ENCODE results near the gene NECTIN4. TPM values are rescaled to one million over a fixed set of nuclear protein-coding genes. Genes with fewer than 3 reads are reported as not detected.

The NECTIN4 gene
- total RNA-seq, 4 donors from 2014 or later: not detected

GRCh38 chr1:161051219-161051618, 38.1 kb downstream of the NECTIN4 start:
- Histone ChIP-seq H3K9me3 (no peaks in the 10 kb centered on the region), H3K4me3 (no peak overlapping the region), H3K36me3 (peaks cover 0 to 37% (median 4%) of the 10 kb centered on the region in 3 donors), H3K27me3 (peaks cover 0 to 10% of the 10 kb centered on the region in 2 donors), H3K27ac (no peak overlapping the region), H3K4me1 (peaks cover 0 to 7% (median 0%) of the 10 kb centered on the region in 4 donors)
- no peak for DNase-seq (ENCODE audit: low spot score in 2 of 2)
- TF ChIP-seq CTCF (IDR thresholded peaks at IDR 0.05) (no peak), EP300 (IDR thresholded peaks at IDR 0.05) (no peak), POLR2A (IDR thresholded peaks at IDR 0.05) (no peak)
- 86 to 90% methylated on average over 9 to 10 of the region's 10 CpGs for WGBS, 2 donors

- H3K4me1 ChIP-seq: peaks cover 0 to 12% (median 6%) of the 10 kb centered on the region in 4 donors
- TF ChIP-seq EP300 (IDR thresholded peaks at IDR 0.05) (no peak), CTCF (IDR thresholded peaks at IDR 0.05) (no peak), POLR2A (IDR thresholded peaks at IDR 0.05) (no peak)
- peaks cover 0 to 37% (median 3%) of the 10 kb centered on the region in 3 donors for H3K36me3 ChIP-seq
- no peak for DNase-seq (ENCODE audit: low spot score in 2 of 2)
- 83 to 98% methylated on average over 3 to 5 of the region's 5 CpGs for WGBS, 2 donors
- no peak overlapping the region for H3K4me3 ChIP-seq
- no peak overlapping the region for H3K27ac ChIP-seq
- no peaks in the 10 kb centered on the region for H3K9me3 ChIP-seq
- H3K27me3 ChIP-seq: no peaks in the 10 kb centered on the region
These were observed 40.2 kb downstream of the NECTIN4 start for GRCh38 chr1:161048949-161049722.

- H3K27ac ChIP-seq: peak overlapping the region in 1 of 4 donors; percentile 25
These were observed 41.6 kb downstream of the NECTIN4 start for GRCh38 chr1:161047436-161048420.

GRCh38 chr1:161046605-161047228, 42.6 kb downstream of the NECTIN4 start:
- H3K4me1 ChIP-seq: peaks cover 0 to 25% (median 12%) of the 10 kb centered on the region in 4 donors
- 81 to 85% methylated on average over 2 of the region's 2 CpGs for WGBS, 2 donors
- TF ChIP-seq POLR2A (IDR thresholded peaks at IDR 0.05) (no peak), CTCF (IDR thresholded peaks at IDR 0.05) (no peak), EP300 (IDR thresholded peaks at IDR 0.05) (no peak)
- H3K27ac ChIP-seq: peak overlapping the region; percentile 65 to 95 (median 92)
- DNase-seq (ENCODE audit: low spot score in 2 of 2): no peak
- peak overlapping the region in 3 of 4 donors; percentile 73 to 94 (median 88) for H3K4me3 ChIP-seq
- no peaks in the 10 kb centered on the region for H3K27me3 ChIP-seq
- H3K9me3 ChIP-seq: no peaks in the 10 kb centered on the region
- peaks cover 3 to 48% (median 7%) of the 10 kb centered on the region in 3 donors for H3K36me3 ChIP-seq

More at GRCh38 chr1:161047436-161048420, 41.6 kb downstream of the NECTIN4 start:
- DNase-seq (ENCODE audit: low spot score in 2 of 2): no peak
- TF ChIP-seq POLR2A (IDR thresholded peaks at IDR 0.05): no peak
- no peak for TF ChIP-seq EP300 (IDR thresholded peaks at IDR 0.05)
- Histone ChIP-seq H3K9me3 (no peaks in the 10 kb centered on the region), H3K36me3 (peaks cover 0 to 42% (median 0%) of the 10 kb centered on the region in 3 donors), H3K4me3 (no peak overlapping the region), H3K27me3 (no peaks in the 10 kb centered on the region), H3K4me1 (peaks cover 0 to 22% (median 12%) of the 10 kb centered on the region in 4 donors)
- WGBS, 2 donors: 93 to 98% methylated on average over 13 to 14 of the region's 18 CpGs

Measured in tibial nerve (tissue), 4 donors.